SU-DHL-6 (cell line): ENCODE measurements around the gene ADNP2.

ENCODE experiments used
- H2AFZ ChIP-seq: fragments of 200-600 bp; sonication (generic); 2 replicates; pipeline ENCODE4 v1.6.1; 2014; ENCODE audit warnings: low read depth, mild to moderate bottlenecking, moderate library complexity, mixed read lengths, antibody characterized with exemption, low read length; ENCODE audit not compliant: severe bottlenecking
- H3F3A ChIP-seq: fragments of 200-600 bp; shearing (Covaris generic); 2 replicates; pipeline ENCODE4 v1.6.0; 2016; ENCODE audit warnings: antibody characterized with exemption, mild to moderate bottlenecking; ENCODE audit not compliant: insufficient read depth
- H3K27ac ChIP-seq: fragments of 200-600 bp; sonication (generic); 2 replicates; pipeline ENCODE4 v1.5.1; 2016; ENCODE audit warnings: low read depth, mild to moderate bottlenecking, low read length, moderate library complexity, mixed read lengths
- H3K27me3 ChIP-seq: fragments of 200-600 bp; sonication (generic), shearing (Covaris generic); 2 replicates; pipeline ENCODE4 v1.6.0; 2014; ENCODE audit warnings: mild to moderate bottlenecking, low read length
- H3K36me3 ChIP-seq: fragments of 200-600 bp; sonication (generic); 2 replicates; pipeline ENCODE4 v1.6.1; 2014; ENCODE audit warnings: mild to moderate bottlenecking, low read length, mixed read lengths
- H3K4me2 ChIP-seq: fragments of 300-600, 200-600 bp; shearing (Covaris generic), sonication (generic); 2 replicates; pipeline ENCODE4 v1.6.0; 2014; ENCODE audit warnings: low read length, low read depth, mild to moderate bottlenecking; ENCODE audit not compliant: poor library complexity, severe bottlenecking
- H3K4me3 ChIP-seq: fragments of 200-600 bp; sonication (generic); 2 replicates; pipeline ENCODE4 v1.5.1; 2014; ENCODE audit warnings: antibody characterized with exemption, low read length, mild to moderate bottlenecking, mixed read lengths; ENCODE audit not compliant: insufficient read depth, poor library complexity, severe bottlenecking
- H3K79me2 ChIP-seq: fragments of 200-600 bp; sonication (generic); 2 replicates; pipeline ENCODE4 v1.6.1; 2014; ENCODE audit warnings: mild to moderate bottlenecking, low read length, moderate library complexity; ENCODE audit not compliant: insufficient read depth
- H3K9ac ChIP-seq: fragments of 200-600 bp; sonication (generic); 2 replicates; pipeline ENCODE4 v1.7.0; 2014; ENCODE audit warnings: mild to moderate bottlenecking, low read length
- H3K9me2 ChIP-seq: fragments of 200-600 bp; sonication (generic); replicated peaks from 2 replicates; pipeline ENCODE4 v1.6.1; 2014; ENCODE audit warnings: low read length; ENCODE audit not compliant: insufficient read depth
- H3K9me3 ChIP-seq: fragments of 200-600 bp; sonication (generic); 2 replicates; pipeline ENCODE4 v1.6.1; 2014; ENCODE audit warnings: low read length, mixed read lengths; ENCODE audit not compliant: insufficient read depth
- H4K20me1 ChIP-seq: fragments of 200-600 bp; sonication (generic); 2 replicates; pipeline ENCODE4 v1.6.1; 2014; ENCODE audit warnings: low read depth, mild to moderate bottlenecking, antibody characterized with exemption, low read length, moderate library complexity, mixed read lengths
- EZH2phosphoT487 ChIP-seq: fragments of 200-600 bp; sonication (generic), shearing (Covaris generic); conservative IDR thresholded peaks from 2 replicates; pipeline ENCODE4 v1.6.1; 2018; ENCODE audit warnings: mild to moderate bottlenecking, antibody characterized with exemption, low read length, moderate library complexity, mixed read lengths
- TF ChIP-seq, protein P1 (sequence below): fragments of 200-600 bp; sonication (generic); IDR thresholded peaks from one replicate; pipeline ENCODE4 v1.5.1; 2017; ENCODE audit warnings: antibody characterized with exemption, mild to moderate bottlenecking, low read length, moderate library complexity; ENCODE audit not compliant: insufficient read depth, poor library complexity, severe bottlenecking

ADNP2 gene

DNA sequence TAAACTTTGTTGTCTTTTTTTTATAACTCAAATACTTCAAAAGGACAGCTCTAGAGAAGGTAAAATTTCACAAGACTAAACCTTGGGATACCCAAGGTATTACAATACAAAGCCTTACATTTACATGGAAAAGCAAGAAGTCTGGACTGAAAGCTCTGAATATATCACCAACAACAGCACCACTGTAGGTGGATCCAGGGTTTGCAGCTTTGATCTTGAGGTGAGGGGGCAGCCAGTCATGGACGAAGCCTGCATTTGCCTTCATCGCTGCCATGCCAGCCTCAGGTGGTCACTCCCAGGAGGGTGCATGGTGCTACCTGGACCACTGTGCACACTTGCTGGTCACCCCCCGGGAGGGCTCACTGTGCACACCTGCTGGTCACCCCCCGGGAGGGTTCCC, 38.2 kb upstream of the ADNP2 start:
- Histone ChIP-seq H3K79me2 (no peaks in the 10 kb centered on the region), H2AFZ (no peak overlapping the region), H4K20me1 (no peaks in the 10 kb centered on the region), H3K4me3 (no peak overlapping the region), H3K4me2 (no peak overlapping the region), H3F3A (no peaks in the 10 kb centered on the region), H3K9me3 (peaks cover 7% of the 10 kb centered on the region; the same call in 1 of the 2 replicates), H3K9me2 (no peaks in the 10 kb centered on the region), H3K36me3 (no peaks in the 10 kb centered on the region), H3K27ac (no peak overlapping the region), H3K9ac (no peak overlapping the region), H3K27me3 (no peaks in the 10 kb centered on the region)
- TF ChIP-seq, protein P1, sequence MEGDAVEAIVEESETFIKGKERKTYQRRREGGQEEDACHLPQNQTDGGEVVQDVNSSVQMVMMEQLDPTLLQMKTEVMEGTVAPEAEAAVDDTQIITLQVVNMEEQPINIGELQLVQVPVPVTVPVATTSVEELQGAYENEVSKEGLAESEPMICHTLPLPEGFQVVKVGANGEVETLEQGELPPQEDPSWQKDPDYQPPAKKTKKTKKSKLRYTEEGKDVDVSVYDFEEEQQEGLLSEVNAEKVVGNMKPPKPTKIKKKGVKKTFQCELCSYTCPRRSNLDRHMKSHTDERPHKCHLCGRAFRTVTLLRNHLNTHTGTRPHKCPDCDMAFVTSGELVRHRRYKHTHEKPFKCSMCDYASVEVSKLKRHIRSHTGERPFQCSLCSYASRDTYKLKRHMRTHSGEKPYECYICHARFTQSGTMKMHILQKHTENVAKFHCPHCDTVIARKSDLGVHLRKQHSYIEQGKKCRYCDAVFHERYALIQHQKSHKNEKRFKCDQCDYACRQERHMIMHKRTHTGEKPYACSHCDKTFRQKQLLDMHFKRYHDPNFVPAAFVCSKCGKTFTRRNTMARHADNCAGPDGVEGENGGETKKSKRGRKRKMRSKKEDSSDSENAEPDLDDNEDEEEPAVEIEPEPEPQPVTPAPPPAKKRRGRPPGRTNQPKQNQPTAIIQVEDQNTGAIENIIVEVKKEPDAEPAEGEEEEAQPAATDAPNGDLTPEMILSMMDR: no peak
- no peak for TF ChIP-seq EZH2phosphoT487

DNA sequence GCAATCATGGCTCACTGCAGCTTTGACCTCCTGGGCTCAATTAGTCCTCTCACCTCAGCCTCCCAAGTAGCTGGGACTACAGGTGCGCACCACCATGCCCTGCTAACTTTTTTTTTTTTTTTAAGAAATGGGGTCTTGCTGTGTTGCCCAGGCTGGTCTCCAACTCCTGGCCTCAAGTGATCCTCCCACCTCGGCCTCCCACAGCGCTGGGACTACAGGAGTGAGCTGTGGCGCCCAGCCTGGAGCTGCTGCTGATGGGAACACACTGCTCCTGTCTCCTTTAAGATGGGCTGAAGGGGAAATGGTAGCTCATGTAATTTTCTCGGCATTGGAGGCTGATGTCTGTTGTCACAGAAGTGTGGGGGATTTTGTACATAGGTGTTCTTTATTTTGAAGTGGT, 34.9 kb upstream of the ADNP2 start:
- Histone ChIP-seq H3K79me2 (no peaks in the 10 kb centered on the region), H4K20me1 (no peaks in the 10 kb centered on the region), H3K27ac (no peak overlapping the region), H3K4me3 (no peak overlapping the region), H3K9me2 (no peaks in the 10 kb centered on the region), H3K36me3 (no peaks in the 10 kb centered on the region), H3K4me2 (no peak overlapping the region), H3K9me3 (peaks cover 7% of the 10 kb centered on the region; the same call in 1 of the 2 replicates), H2AFZ (no peak overlapping the region), H3K27me3 (no peaks in the 10 kb centered on the region), H3F3A (no peaks in the 10 kb centered on the region), H3K9ac (no peak overlapping the region)
- no peak for TF ChIP-seq EZH2phosphoT487
- TF ChIP-seq, protein P1: no peak

DNA sequence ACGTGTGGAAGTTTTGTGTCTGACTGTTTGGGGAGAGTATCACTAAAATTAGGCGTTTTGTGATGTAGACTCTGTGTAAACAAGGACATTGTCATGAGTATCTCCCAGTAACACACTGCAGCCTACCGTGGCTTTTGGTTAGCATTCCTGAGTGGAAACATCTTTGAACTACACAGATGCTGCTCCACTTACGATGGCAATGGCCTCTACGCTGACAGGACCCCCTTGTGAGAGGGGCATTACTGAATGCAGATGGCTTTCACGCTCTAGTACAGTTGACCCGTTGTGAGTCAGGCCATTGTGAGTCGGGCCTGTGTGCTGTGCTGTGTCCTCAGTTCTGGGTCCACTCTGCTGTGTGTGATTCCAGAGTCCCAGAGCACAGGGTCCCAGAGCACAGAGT, 34.4 kb upstream of the ADNP2 start:
- Histone ChIP-seq H3K9me3 (peaks cover 7% of the 10 kb centered on the region; the same call in 1 of the 2 replicates), H3K27ac (no peak overlapping the region), H3K4me3 (no peak overlapping the region), H3F3A (no peaks in the 10 kb centered on the region), H3K9ac (no peak overlapping the region), H3K79me2 (no peaks in the 10 kb centered on the region), H3K27me3 (no peaks in the 10 kb centered on the region), H3K4me2 (no peak overlapping the region), H3K9me2 (no peaks in the 10 kb centered on the region), H2AFZ (no peak overlapping the region), H4K20me1 (no peaks in the 10 kb centered on the region), H3K36me3 (no peaks in the 10 kb centered on the region)
- TF ChIP-seq EZH2phosphoT487: no peak
- TF ChIP-seq, protein P1: no peak
